Ishikawa (cell line): ENCODE results near the gene NMNAT3.

Experiments
- CEBPB ChIP-seq: IDR thresholded peaks from 2 replicates; pipeline ENCODE4 v1.6.1; 2012
- CREB1 ChIP-seq: IDR thresholded peaks from 2 replicates; pipeline ENCODE4 v1.6.1; 2012; ENCODE audit warnings: low read depth
- EGR1 ChIP-seq: IDR thresholded peaks from 2 replicates; pipeline ENCODE4 v1.6.1; 2012
- EP300 ChIP-seq: IDR thresholded peaks from 2 replicates; pipeline ENCODE4 v1.6.1; 2012; ENCODE audit warnings: borderline replicate concordance
- FOXM1 ChIP-seq: IDR thresholded peaks from 2 replicates; pipeline ENCODE4 v1.6.1; 2012; ENCODE audit warnings: low read depth, borderline replicate concordance
- NFIC ChIP-seq: IDR thresholded peaks from 2 replicates; pipeline ENCODE4 v1.6.1; 2012
- RAD21 ChIP-seq: IDR thresholded peaks from 2 replicates; pipeline ENCODE4 v1.6.1; 2012; ENCODE audit warnings: low read depth
- TAF1 ChIP-seq: IDR thresholded peaks from 2 replicates; pipeline ENCODE4 v1.6.1; 2012; ENCODE audit warnings: low read depth, mild to moderate bottlenecking
- TCF12 ChIP-seq: IDR thresholded peaks from 2 replicates; pipeline ENCODE4 v1.6.1; 2012; ENCODE audit warnings: low read depth
- TEAD4 ChIP-seq: IDR thresholded peaks from 2 replicates; pipeline ENCODE4 v1.6.1; 2012
- YY1 ChIP-seq: IDR thresholded peaks from 2 replicates; pipeline ENCODE4 v1.6.1; 2012; ENCODE audit warnings: low read depth
- ZBTB7A ChIP-seq: IDR thresholded peaks from 2 replicates; pipeline ENCODE4 v1.6.1; 2012; ENCODE audit warnings: low read depth
- TF ChIP-seq, protein P1 (sequence below): IDR thresholded peaks from 2 replicates; pipeline ENCODE4 v1.6.1; 2012
- TF ChIP-seq, protein P2 (sequence below): IDR thresholded peaks from 2 replicates; pipeline ENCODE4 v1.6.1; 2012
- TF ChIP-seq, protein P3 (sequence below): IDR thresholded peaks from 2 replicates; pipeline ENCODE4 v1.6.1; 2012; ENCODE audit warnings: low read depth, mild to moderate bottlenecking

Gene NMNAT3

DNA sequence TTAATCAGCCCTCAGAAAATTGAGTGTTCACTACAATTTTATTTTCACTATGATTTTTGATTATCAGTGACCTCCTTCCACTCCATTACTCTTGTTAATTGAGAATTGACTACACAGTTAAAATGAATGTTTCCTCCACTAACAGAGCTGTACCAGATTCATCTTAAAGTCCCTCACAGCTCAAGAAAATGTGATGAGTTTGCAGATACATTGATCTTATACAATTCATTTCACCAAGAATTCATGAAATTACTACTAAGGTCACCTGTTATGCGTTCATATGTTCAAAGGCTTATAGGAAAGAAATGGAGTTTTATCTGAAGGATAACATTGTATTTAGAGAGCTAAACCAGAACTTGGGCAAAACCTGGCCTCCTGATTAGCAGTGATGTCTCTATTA, 17.5 kb downstream of the NMNAT3 start:
- no peak for TF ChIP-seq FOXM1
- TF ChIP-seq, protein P1, sequence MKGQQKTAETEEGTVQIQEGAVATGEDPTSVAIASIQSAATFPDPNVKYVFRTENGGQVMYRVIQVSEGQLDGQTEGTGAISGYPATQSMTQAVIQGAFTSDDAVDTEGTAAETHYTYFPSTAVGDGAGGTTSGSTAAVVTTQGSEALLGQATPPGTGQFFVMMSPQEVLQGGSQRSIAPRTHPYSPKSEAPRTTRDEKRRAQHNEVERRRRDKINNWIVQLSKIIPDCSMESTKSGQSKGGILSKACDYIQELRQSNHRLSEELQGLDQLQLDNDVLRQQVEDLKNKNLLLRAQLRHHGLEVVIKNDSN = no peak
- TF ChIP-seq RAD21 = no peak
- no peak for TF ChIP-seq EGR1
- TF ChIP-seq, protein P2, sequence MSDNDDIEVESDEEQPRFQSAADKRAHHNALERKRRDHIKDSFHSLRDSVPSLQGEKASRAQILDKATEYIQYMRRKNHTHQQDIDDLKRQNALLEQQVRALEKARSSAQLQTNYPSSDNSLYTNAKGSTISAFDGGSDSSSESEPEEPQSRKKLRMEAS = no peak
- no peak for TF ChIP-seq TCF12
- no peak for TF ChIP-seq ZBTB7A
- no peak for TF ChIP-seq CREB1

DNA sequence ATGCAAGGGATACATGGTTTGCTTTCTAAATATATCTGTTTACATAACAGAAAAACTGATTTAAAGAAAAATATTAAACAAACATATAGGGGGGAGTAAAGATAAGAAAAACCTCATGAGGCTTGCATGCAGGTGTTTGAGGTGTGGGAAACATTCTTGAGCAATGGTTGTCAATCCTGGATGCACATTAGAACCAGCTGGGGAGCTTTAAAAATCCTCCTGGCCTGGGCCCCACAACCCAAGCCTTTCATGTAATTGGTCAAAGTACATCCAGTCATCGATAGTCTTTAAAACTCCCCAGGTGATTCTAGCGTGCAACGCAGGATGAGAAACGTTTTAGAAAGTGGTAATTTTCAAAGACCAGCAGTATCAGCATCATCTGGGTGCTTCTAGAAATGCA, 18.3 kb downstream of the NMNAT3 start:
- TF ChIP-seq RAD21 (no peak), EP300 (no peak), TEAD4 (no peak), CEBPB (no peak), NFIC (no peak), CREB1 (no peak), TCF12 (no peak), TAF1 (no peak), YY1 (no peak), ZBTB7A (no peak), FOXM1 (no peak), EGR1 (no peak)
- TF ChIP-seq, protein P3, sequence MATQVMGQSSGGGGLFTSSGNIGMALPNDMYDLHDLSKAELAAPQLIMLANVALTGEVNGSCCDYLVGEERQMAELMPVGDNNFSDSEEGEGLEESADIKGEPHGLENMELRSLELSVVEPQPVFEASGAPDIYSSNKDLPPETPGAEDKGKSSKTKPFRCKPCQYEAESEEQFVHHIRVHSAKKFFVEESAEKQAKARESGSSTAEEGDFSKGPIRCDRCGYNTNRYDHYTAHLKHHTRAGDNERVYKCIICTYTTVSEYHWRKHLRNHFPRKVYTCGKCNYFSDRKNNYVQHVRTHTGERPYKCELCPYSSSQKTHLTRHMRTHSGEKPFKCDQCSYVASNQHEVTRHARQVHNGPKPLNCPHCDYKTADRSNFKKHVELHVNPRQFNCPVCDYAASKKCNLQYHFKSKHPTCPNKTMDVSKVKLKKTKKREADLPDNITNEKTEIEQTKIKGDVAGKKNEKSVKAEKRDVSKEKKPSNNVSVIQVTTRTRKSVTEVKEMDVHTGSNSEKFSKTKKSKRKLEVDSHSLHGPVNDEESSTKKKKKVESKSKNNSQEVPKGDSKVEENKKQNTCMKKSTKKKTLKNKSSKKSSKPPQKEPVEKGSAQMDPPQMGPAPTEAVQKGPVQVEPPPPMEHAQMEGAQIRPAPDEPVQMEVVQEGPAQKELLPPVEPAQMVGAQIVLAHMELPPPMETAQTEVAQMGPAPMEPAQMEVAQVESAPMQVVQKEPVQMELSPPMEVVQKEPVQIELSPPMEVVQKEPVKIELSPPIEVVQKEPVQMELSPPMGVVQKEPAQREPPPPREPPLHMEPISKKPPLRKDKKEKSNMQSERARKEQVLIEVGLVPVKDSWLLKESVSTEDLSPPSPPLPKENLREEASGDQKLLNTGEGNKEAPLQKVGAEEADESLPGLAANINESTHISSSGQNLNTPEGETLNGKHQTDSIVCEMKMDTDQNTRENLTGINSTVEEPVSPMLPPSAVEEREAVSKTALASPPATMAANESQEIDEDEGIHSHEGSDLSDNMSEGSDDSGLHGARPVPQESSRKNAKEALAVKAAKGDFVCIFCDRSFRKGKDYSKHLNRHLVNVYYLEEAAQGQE = no peak
- TF ChIP-seq, protein P2 = no peak
- TF ChIP-seq, protein P1 = no peak

DNA sequence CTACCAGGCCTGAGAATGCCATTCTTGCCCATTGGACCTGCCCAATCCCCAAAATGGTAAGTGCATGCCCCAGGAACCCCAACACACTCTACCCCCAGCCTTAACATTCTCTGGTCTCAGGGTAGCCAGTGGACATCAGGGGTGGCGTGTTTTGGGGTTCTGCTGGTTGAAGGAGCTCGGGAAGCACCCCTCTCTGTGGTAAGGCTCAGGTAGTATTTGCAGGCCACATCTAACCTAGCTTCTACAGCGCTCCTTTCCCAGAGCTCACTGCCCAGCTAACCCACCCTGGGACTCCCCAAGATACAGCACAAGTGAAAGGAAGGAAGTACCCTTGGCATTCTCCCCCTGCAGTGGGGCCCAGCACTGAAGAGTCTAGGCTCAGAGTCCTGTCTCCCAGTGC, 19.8 kb downstream of the NMNAT3 start:
- TF ChIP-seq TCF12 (no peak), EP300 (no peak), ZBTB7A (no peak), EGR1 (no peak), TEAD4 (no peak), RAD21 (no peak), TAF1 (no peak), FOXM1 (no peak), NFIC (no peak), CEBPB (no peak), CREB1 (no peak), YY1 (no peak)
- TF ChIP-seq, protein P1 = no peak
- TF ChIP-seq, protein P2 = no peak
- TF ChIP-seq, protein P3 = no peak

DNA sequence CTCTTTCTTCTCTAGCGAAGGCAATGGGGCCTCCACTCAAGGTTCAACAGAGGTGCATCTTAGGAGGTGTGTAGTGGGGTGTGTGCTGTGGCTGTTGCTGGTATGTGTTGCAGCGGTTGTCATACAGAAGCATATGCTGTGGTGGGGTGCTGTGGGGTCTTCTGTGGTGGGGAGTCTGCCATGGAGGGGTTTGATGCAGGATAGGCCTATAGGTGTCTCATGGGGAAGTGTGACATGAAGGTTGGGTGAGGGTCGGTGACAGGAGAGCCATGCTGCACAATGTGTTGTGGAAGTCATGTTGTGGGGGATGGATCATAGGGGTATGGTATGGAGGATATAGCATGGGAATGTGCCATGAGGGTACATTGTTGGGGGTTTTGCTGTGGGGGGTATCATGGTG, 20.3 kb downstream of the NMNAT3 start:
- TF ChIP-seq, protein P2 = no peak
- TF ChIP-seq EGR1 (no peak), FOXM1 (no peak), NFIC (no peak), TEAD4 (no peak), ZBTB7A (no peak), EP300 (no peak), TCF12 (no peak), RAD21 (no peak), YY1 (no peak), CREB1 (no peak), TAF1 (no peak), CEBPB (no peak)
- TF ChIP-seq, protein P1 = no peak
- TF ChIP-seq, protein P3 = no peak
